HepG2 (cell line): ENCODE data around the gene NEURL4. TPM values are rescaled to one million over a fixed set of nuclear protein-coding genes. Genes with fewer than 3 reads are reported as not detected.

Source experiments
- CENPX ChIP-seq: sonication (generic); formaldehyde crosslinking; IDR thresholded peaks from 2 replicates; pipeline ENCODE4 v1.9.0; 2021; ENCODE audit warnings: mild to moderate bottlenecking, missing genetic modification reagents, moderate library complexity
- GATAD1 ChIP-seq: IDR thresholded peaks from 2 replicates; pipeline ENCODE4 v1.6.1; 2016; ENCODE audit warnings: missing genetic modification reagents, missing compliant biosample characterization
- HDAC1 ChIP-seq: sonication (generic); formaldehyde crosslinking; IDR thresholded peaks from 2 replicates; pipeline ENCODE4 v1.5.1; 2020; ENCODE audit warnings: mild to moderate bottlenecking, missing genetic modification reagents
- HMG20B ChIP-seq: conservative IDR thresholded peaks from 2 replicates; pipeline ENCODE4 v1.6.1; 2016; ENCODE audit warnings: missing genetic modification reagents, missing compliant biosample characterization
- HOXA9 ChIP-seq: sonication (generic); formaldehyde crosslinking; IDR thresholded peaks from 2 replicates; pipeline ENCODE4 v1.8.1; 2022; ENCODE audit warnings: missing genetic modification reagents, mild to moderate bottlenecking, moderate library complexity, borderline replicate concordance
- KDM2A ChIP-seq: sonication (generic); formaldehyde crosslinking; IDR thresholded peaks from 2 replicates; pipeline ENCODE4 v1.4.0; 2020; ENCODE audit warnings: low read depth, missing genetic modification reagents, borderline replicate concordance
- KLF12 ChIP-seq: sonication (generic); formaldehyde crosslinking; IDR thresholded peaks from 2 replicates; pipeline ENCODE4 v1.4.0; 2020; ENCODE audit warnings: missing genetic modification reagents, borderline replicate concordance
- NAIF1 ChIP-seq: sonication (generic); formaldehyde crosslinking; IDR thresholded peaks from 2 replicates; pipeline ENCODE4 v1.5.0; 2020; ENCODE audit warnings: mild to moderate bottlenecking, missing genetic modification reagents, borderline replicate concordance
- PCBP1 ChIP-seq: fragments of 200-400 bp; formaldehyde crosslinking; IDR thresholded peaks from 2 replicates; pipeline ENCODE4 v1.6.1; 2017; ENCODE audit warnings: mild to moderate bottlenecking, low read depth, low read length, borderline replicate concordance
- PCBP2 ChIP-seq: fragments of 200-400 bp; formaldehyde crosslinking; optimal IDR thresholded peaks from 2 replicates; pipeline ENCODE3; 2018; ENCODE audit warnings: low read length, low read depth; ENCODE audit not compliant: poor library complexity, severe bottlenecking
- RXRB ChIP-seq: IDR thresholded peaks from 2 replicates; pipeline ENCODE4 v1.6.1; 2016; ENCODE audit warnings: borderline replicate concordance, missing genetic modification reagents, missing compliant biosample characterization
- SPEN ChIP-seq: sonication (generic); formaldehyde crosslinking; IDR thresholded peaks from 2 replicates; pipeline ENCODE4 v1.5.1; 2020; ENCODE audit warnings: low read depth, mild to moderate bottlenecking, missing genetic modification reagents
- SRF ChIP-seq: IDR thresholded peaks from 2 replicates; pipeline ENCODE4 v1.6.1; 2011; ENCODE audit warnings: mild to moderate bottlenecking, low read depth, low read length, moderate library complexity
- THRA ChIP-seq: sonication (generic); formaldehyde crosslinking; IDR thresholded peaks from 2 replicates; pipeline ENCODE4 v1.4.0; 2020; ENCODE audit warnings: missing genetic modification reagents, borderline replicate concordance
- ZFP41 ChIP-seq: sonication (generic); formaldehyde crosslinking; IDR thresholded peaks from 2 replicates; pipeline ENCODE4 v1.4.0; 2020; ENCODE audit warnings: mild to moderate bottlenecking, missing genetic modification reagents, borderline replicate concordance
- ZNF552 ChIP-seq: sonication (generic); formaldehyde crosslinking; IDR thresholded peaks from 2 replicates; pipeline ENCODE4 v1.9.0; 2022; ENCODE audit warnings: missing genetic modification reagents, mild to moderate bottlenecking, borderline replicate concordance
- ZNF629 ChIP-seq: sonication (generic); formaldehyde crosslinking; conservative IDR thresholded peaks from 2 replicates; pipeline ENCODE4 v1.5.0; 2020; ENCODE audit warnings: missing genetic modification reagents
- ZNF768 ChIP-seq: sonication (generic); formaldehyde crosslinking; IDR thresholded peaks from 2 replicates; pipeline ENCODE4 v1.4.0; 2020; ENCODE audit warnings: missing genetic modification reagents
- ZNF777 ChIP-seq: sonication (generic); formaldehyde crosslinking; IDR thresholded peaks from 2 replicates; pipeline ENCODE4 v1.4.0; 2020; ENCODE audit warnings: missing genetic modification reagents
- ZNF883 ChIP-seq: sonication (generic); formaldehyde crosslinking; IDR thresholded peaks from 2 replicates; pipeline ENCODE4 v1.5.1; 2020; ENCODE audit warnings: mild to moderate bottlenecking, missing genetic modification reagents; ENCODE audit errors: not compliant biosample characterization
- polyA plus RNA-seq, 8 experiments: library from polyadenylated mRNA; depleted of rRNA in 3 of 8; stranded (reverse) in 7 of 8; unstranded in 1 of 8; fragments of >200 nt; fragmentation: Illumina TruSeq in 4 of 8; extraction: Trizol in 4 of 8; gene quantifications; 2 replicates each; pipeline versions ENCODE4 v1.2.1 to v1.2.3, GENCODE V29; 2011 to 2016; ENCODE audit warnings: low read depth in 4 of 8, missing spikeins in 1 of 8, mixed read lengths in 1 of 8; ENCODE audit not compliant: insufficient read depth in 1 of 8
- total RNA-seq, 5 experiments: library from RNA; depleted of rRNA; stranded (reverse); fragments of >200 nt; fragmentation: Illumina TruSeq; extraction: Trizol; gene quantifications; 2 replicates each; pipeline ENCODE4 v1.2.3, GENCODE V29; 2016; ENCODE audit warnings: low read depth in 1 of 5
- TF ChIP-seq, protein P1 (sequence below): sonication (generic); formaldehyde crosslinking; IDR thresholded peaks from 2 replicates; pipeline ENCODE4 v1.4.0; 2020; ENCODE audit warnings: mild to moderate bottlenecking, missing genetic modification reagents
- TF ChIP-seq, protein P2 (sequence below): sonication (generic); formaldehyde crosslinking; IDR thresholded peaks from 2 replicates; pipeline ENCODE4 v1.5.1; 2020; ENCODE audit warnings: missing genetic modification reagents, mild to moderate bottlenecking, borderline replicate concordance

Gene NEURL4
- total and polyA plus RNA-seq, 2 of the 13 experiments (the other 11 are each of a cell fraction or from before 2014, with no cell fraction given) = 14.8 to 15.7 TPM

- TF ChIP-seq, protein P1, sequence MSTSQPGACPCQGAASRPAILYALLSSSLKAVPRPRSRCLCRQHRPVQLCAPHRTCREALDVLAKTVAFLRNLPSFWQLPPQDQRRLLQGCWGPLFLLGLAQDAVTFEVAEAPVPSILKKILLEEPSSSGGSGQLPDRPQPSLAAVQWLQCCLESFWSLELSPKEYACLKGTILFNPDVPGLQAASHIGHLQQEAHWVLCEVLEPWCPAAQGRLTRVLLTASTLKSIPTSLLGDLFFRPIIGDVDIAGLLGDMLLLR (CRISPR knock-in tag) = peak; percentile 77
- TF ChIP-seq ZNF777 (CRISPR knock-in tag) (peak; percentile 43; the same call in 1 of the 2 replicates), KDM2A (CRISPR knock-in tag) (peak; percentile 82; the same call in 1 of the 2 replicates), CENPX (CRISPR knock-in tag) (no peak), SPEN (CRISPR knock-in tag) (peak; percentile 74), NAIF1 (peak; percentile 83; the same call in 1 of the 2 replicates), HOXA9 (no peak), GATAD1 (0 out of 2 replicates have a peak, but pooled peaks have one; percentile 29), ZNF768 (CRISPR knock-in tag) (peak; percentile 55; the same call in 1 of the 2 replicates), HDAC1 (CRISPR knock-in tag) (peak; percentile 82; the same call in 1 of the 2 replicates), PCBP2 (no peak), RXRB (CRISPR knock-in tag) (peak; percentile 47; the same call in 1 of the 2 replicates), PCBP1 (no peak), THRA (CRISPR knock-in tag) (0 out of 2 replicates have a peak, but pooled peaks have one; percentile 15), ZNF883 (CRISPR knock-in tag) (peak; percentile 66), ZNF629 (CRISPR knock-in tag) (peak; percentile 75), ZNF552 (CRISPR knock-in tag) (peak; percentile 78; the same call in 1 of the 2 replicates), KLF12 (CRISPR knock-in tag) (0 out of 2 replicates have a peak, but pooled peaks have one; percentile 41), ZFP41 (CRISPR knock-in tag) (no peak), SRF (no peak), HMG20B (CRISPR knock-in tag) (no peak)
- TF ChIP-seq, protein P2, sequence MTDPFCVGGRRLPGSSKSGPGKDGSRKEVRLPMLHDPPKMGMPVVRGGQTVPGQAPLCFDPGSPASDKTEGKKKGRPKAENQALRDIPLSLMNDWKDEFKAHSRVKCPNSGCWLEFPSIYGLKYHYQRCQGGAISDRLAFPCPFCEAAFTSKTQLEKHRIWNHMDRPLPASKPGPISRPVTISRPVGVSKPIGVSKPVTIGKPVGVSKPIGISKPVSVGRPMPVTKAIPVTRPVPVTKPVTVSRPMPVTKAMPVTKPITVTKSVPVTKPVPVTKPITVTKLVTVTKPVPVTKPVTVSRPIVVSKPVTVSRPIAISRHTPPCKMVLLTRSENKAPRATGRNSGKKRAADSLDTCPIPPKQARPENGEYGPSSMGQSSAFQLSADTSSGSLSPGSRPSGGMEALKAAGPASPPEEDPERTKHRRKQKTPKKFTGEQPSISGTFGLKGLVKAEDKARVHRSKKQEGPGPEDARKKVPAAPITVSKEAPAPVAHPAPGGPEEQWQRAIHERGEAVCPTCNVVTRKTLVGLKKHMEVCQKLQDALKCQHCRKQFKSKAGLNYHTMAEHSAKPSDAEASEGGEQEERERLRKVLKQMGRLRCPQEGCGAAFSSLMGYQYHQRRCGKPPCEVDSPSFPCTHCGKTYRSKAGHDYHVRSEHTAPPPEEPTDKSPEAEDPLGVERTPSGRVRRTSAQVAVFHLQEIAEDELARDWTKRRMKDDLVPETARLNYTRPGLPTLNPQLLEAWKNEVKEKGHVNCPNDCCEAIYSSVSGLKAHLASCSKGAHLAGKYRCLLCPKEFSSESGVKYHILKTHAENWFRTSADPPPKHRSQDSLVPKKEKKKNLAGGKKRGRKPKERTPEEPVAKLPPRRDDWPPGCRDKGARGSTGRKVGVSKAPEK (CRISPR knock-in tag) = no peak
Observed at GRCh38 chr17:7296189-7296861, 32.8 kb downstream of the NEURL4 start (continued).
